Mucosa of stomach (tissue), 1 donor: ENCODE data around the gene BID.

Experiments
- H3K27me3 ChIP-seq: one replicate; pipeline ENCODE4 v1.7.0; 2013; ENCODE audit warnings: mild to moderate bottlenecking, low read length; ENCODE audit not compliant: control insufficient read depth, insufficient read depth
- H3K36me3 ChIP-seq: one replicate; pipeline ENCODE4 v1.7.0; 2013; ENCODE audit warnings: low read length; ENCODE audit not compliant: control insufficient read depth, insufficient read depth
- H3K4me1 ChIP-seq: one replicate; pipeline ENCODE4 v1.7.0; 2013; ENCODE audit warnings: mild to moderate bottlenecking, low read length; ENCODE audit not compliant: control insufficient read depth, insufficient read depth
- H3K4me3 ChIP-seq: one replicate; pipeline ENCODE4 v1.7.0; 2013; ENCODE audit warnings: low read length
- H3K9ac ChIP-seq: one replicate; pipeline ENCODE4 v1.7.0; 2013; ENCODE audit warnings: mild to moderate bottlenecking, low read length, moderate library complexity
- H3K9me3 ChIP-seq: one replicate; pipeline ENCODE4 v1.7.0; 2013; ENCODE audit warnings: mild to moderate bottlenecking, low read length, moderate library complexity; ENCODE audit not compliant: control insufficient read depth
- donor health status: Pancreatic carcinoma.

BID gene

GRCh38 chr22:17748555-17749353 is 25.5 kb downstream of the BID start:
- Histone ChIP-seq H3K9ac (no peak overlapping the region), H3K27me3 (no peaks in the 10 kb centered on the region), H3K9me3 (no peaks in the 10 kb centered on the region), H3K4me1 (peaks cover 12% of the 10 kb centered on the region), H3K4me3 (no peak overlapping the region), H3K36me3 (no peaks in the 10 kb centered on the region)

GRCh38 chr22:17746916-17747315 is 27.4 kb downstream of the BID start:
- H3K4me3 ChIP-seq = no peak overlapping the region
- no peaks in the 10 kb centered on the region for H3K9me3 ChIP-seq
- no peak overlapping the region for H3K9ac ChIP-seq
- H3K4me1 ChIP-seq = peaks cover 5% of the 10 kb centered on the region
- no peaks in the 10 kb centered on the region for H3K36me3 ChIP-seq
- no peaks in the 10 kb centered on the region for H3K27me3 ChIP-seq

- Histone ChIP-seq H3K36me3 (no peaks in the 10 kb centered on the region), H3K9ac (no peak overlapping the region), H3K4me1 (peaks cover 5% of the 10 kb centered on the region), H3K4me3 (no peak overlapping the region), H3K9me3 (no peaks in the 10 kb centered on the region), H3K27me3 (no peaks in the 10 kb centered on the region)
Observed at GRCh38 chr22:17744430-17744829, 29.8 kb downstream of the BID start.

- H3K4me1 ChIP-seq = peaks cover 5% of the 10 kb centered on the region
- H3K4me3 ChIP-seq = no peak overlapping the region
- H3K9me3 ChIP-seq = no peaks in the 10 kb centered on the region
- no peak overlapping the region for H3K9ac ChIP-seq
- no peaks in the 10 kb centered on the region for H3K36me3 ChIP-seq
- no peaks in the 10 kb centered on the region for H3K27me3 ChIP-seq
Observed at GRCh38 chr22:17743661-17744411, 30.4 kb downstream of the BID start.

GRCh38 chr22:17742527-17742902 is 31.8 kb downstream of the BID start:
- Histone ChIP-seq H3K9ac (no peak overlapping the region), H3K4me3 (no peak overlapping the region), H3K9me3 (no peaks in the 10 kb centered on the region), H3K36me3 (no peaks in the 10 kb centered on the region), H3K27me3 (no peaks in the 10 kb centered on the region), H3K4me1 (peaks cover 5% of the 10 kb centered on the region)

- peaks cover 5% of the 10 kb centered on the region for H3K4me1 ChIP-seq
- H3K9ac ChIP-seq = no peak overlapping the region
- H3K4me3 ChIP-seq = no peak overlapping the region
- H3K36me3 ChIP-seq = no peaks in the 10 kb centered on the region
- no peaks in the 10 kb centered on the region for H3K27me3 ChIP-seq
- H3K9me3 ChIP-seq = no peaks in the 10 kb centered on the region
Observed at GRCh38 chr22:17741866-17742526, 32.3 kb downstream of the BID start.

GRCh38 chr22:17739196-17739975 is 34.9 kb downstream of the BID start:
- H3K4me3 ChIP-seq = no peak overlapping the region
- H3K27me3 ChIP-seq = no peaks in the 10 kb centered on the region
- peaks cover 2% of the 10 kb centered on the region for H3K4me1 ChIP-seq
- no peak overlapping the region for H3K9ac ChIP-seq
- H3K9me3 ChIP-seq = no peaks in the 10 kb centered on the region
- no peaks in the 10 kb centered on the region for H3K36me3 ChIP-seq

- H3K4me3 ChIP-seq = no peak overlapping the region
- no peaks in the 10 kb centered on the region for H3K9me3 ChIP-seq
- H3K27me3 ChIP-seq = no peaks in the 10 kb centered on the region
- H3K9ac ChIP-seq = no peak overlapping the region
- H3K36me3 ChIP-seq = no peaks in the 10 kb centered on the region
- H3K4me1 ChIP-seq = no peaks in the 10 kb centered on the region
Observed at GRCh38 chr22:17738386-17739128, 35.7 kb downstream of the BID start.

GRCh38 chr22:17734187-17734586 is 40.1 kb downstream of the BID start:
- Histone ChIP-seq H3K9ac (no peak overlapping the region), H3K4me3 (no peak overlapping the region), H3K4me1 (no peaks in the 10 kb centered on the region), H3K9me3 (no peaks in the 10 kb centered on the region), H3K27me3 (no peaks in the 10 kb centered on the region), H3K36me3 (no peaks in the 10 kb centered on the region)

GRCh38 chr22:17733466-17733865 is 40.8 kb downstream of the BID start:
- Histone ChIP-seq H3K27me3 (no peaks in the 10 kb centered on the region), H3K9me3 (no peaks in the 10 kb centered on the region), H3K4me3 (no peak overlapping the region), H3K9ac (no peak overlapping the region), H3K4me1 (no peaks in the 10 kb centered on the region), H3K36me3 (no peaks in the 10 kb centered on the region)

GRCh38 chr22:17732251-17732854 is 41.9 kb downstream of the BID start:
- Histone ChIP-seq H3K4me3 (no peak overlapping the region), H3K4me1 (no peaks in the 10 kb centered on the region), H3K9ac (no peak overlapping the region), H3K36me3 (no peaks in the 10 kb centered on the region), H3K9me3 (no peaks in the 10 kb centered on the region), H3K27me3 (no peaks in the 10 kb centered on the region)
